Activated CD4-positive, alpha-beta T cell treated with anti-CD3 and anti-CD28 coated beads for 1 hour (primary cell): Measurements from ENCODE around the gene GCNT1.
"Not testable (repeated sequence)": the region's sequence is repeated elsewhere in the genome, so short reads cannot be mapped to it uniquely, and the experiment has no call there.

Experiments
- DNase-seq: peaks from one replicate; pipeline ENCODE4 v3.0.0-alpha.2; 2020

Gene GCNT1

GRCh38 chr9:76493496-76493895, 34.5 kb downstream of the GCNT1 start:
- DNase-seq: not testable (repeated sequence)

- DNase-seq: no peak
These were observed 41.1 kb downstream of the GCNT1 start for GRCh38 chr9:76500061-76500460.

GRCh38 chr9:76502746-76503145, 43.8 kb downstream of the GCNT1 start:
- no peak for DNase-seq

GRCh38 chr9:76510041-76510440, 51.1 kb downstream of the GCNT1 start:
- DNase-seq: no peak

- DNase-seq: no peak
These were observed 51.5 kb downstream of the GCNT1 start for GRCh38 chr9:76510446-76510845.

GRCh38 chr9:76512826-76513225, 53.8 kb downstream of the GCNT1 start:
- no peak for DNase-seq

GRCh38 chr9:76516350-76516749, 57.4 kb downstream of the GCNT1 start:
- no peak for DNase-seq

GRCh38 chr9:76516871-76517270, 57.9 kb downstream of the GCNT1 start:
- DNase-seq: no peak

GRCh38 chr9:76519075-76519835, 60.3 kb downstream of the GCNT1 start:
- no peak for DNase-seq

- DNase-seq: no peak
These were observed 62.3 kb downstream of the GCNT1 start for GRCh38 chr9:76521244-76521681.

GRCh38 chr9:76521906-76522305, 62.9 kb downstream of the GCNT1 start:
- DNase-seq: no peak

- not testable (repeated sequence) for DNase-seq
These were observed 64.7 kb downstream of the GCNT1 start for GRCh38 chr9:76523617-76524200.

GRCh38 chr9:76525196-76525595, 66.2 kb downstream of the GCNT1 start:
- DNase-seq: no peak

- DNase-seq: no peak
These were observed 67.0 kb downstream of the GCNT1 start for GRCh38 chr9:76526026-76526425.

- DNase-seq: no peak
These were observed 69.1 kb downstream of the GCNT1 start for GRCh38 chr9:76528056-76528455.

GRCh38 chr9:76528642-76529190, 69.7 kb downstream of the GCNT1 start:
- DNase-seq: no peak

- no peak for DNase-seq
These were observed 70.7 kb downstream of the GCNT1 start for GRCh38 chr9:76529653-76530052.

GRCh38 chr9:76530458-76531110, 71.6 kb downstream of the GCNT1 start:
- no peak for DNase-seq

GRCh38 chr9:76531231-76531780, 72.3 kb downstream of the GCNT1 start:
- no peak for DNase-seq

- not testable (repeated sequence) for DNase-seq
These were observed 73.9 kb downstream of the GCNT1 start for GRCh38 chr9:76532877-76533276.

- no peak for DNase-seq
These were observed 75.0 kb downstream of the GCNT1 start for GRCh38 chr9:76534026-76534425.

GRCh38 chr9:76537150-76537646, 78.2 kb downstream of the GCNT1 start:
- DNase-seq: no peak

- DNase-seq: no peak
These were observed 80.2 kb downstream of the GCNT1 start for GRCh38 chr9:76539180-76539579.
